Endothelial cell of hepatic sinusoid (primary cell): ENCODE results near the gene ARHGEF12.

ENCODE experiments used
- in situ Hi-C: cut with HindIII; loops from 2 replicates; pipeline ENCODE4 v1.10.0; 2017; ENCODE audit warnings: low sequenced_read_pairs

Gene ARHGEF12

GRCh38 chr11:120528749-120529148, 192.5 kb downstream of the ARHGEF12 start:
- in situ Hi-C loops = no loop called here

GRCh38 chr11:120529214-120529613, 193.0 kb downstream of the ARHGEF12 start:
- in situ Hi-C loops = no loop called here

GRCh38 chr11:120529911-120530310, 193.7 kb downstream of the ARHGEF12 start:
- in situ Hi-C loops = no loop called here

GRCh38 chr11:120532082-120532831, 196.0 kb downstream of the ARHGEF12 start:
- in situ Hi-C loops = no loop called here

GRCh38 chr11:120532832-120533196, 196.6 kb downstream of the ARHGEF12 start:
- in situ Hi-C loops = no loop called here

GRCh38 chr11:120536091-120536796, 200.0 kb downstream of the ARHGEF12 start:
- in situ Hi-C loops = no loop called here

- in situ Hi-C loops = no loop called here
Observed at GRCh38 chr11:120536797-120537169, 200.6 kb downstream of the ARHGEF12 start.

GRCh38 chr11:120537996-120538395, 201.8 kb downstream of the ARHGEF12 start:
- in situ Hi-C loops = no loop called here

GRCh38 chr11:120538707-120539106, 202.5 kb downstream of the ARHGEF12 start:
- in situ Hi-C loops = no loop called here
